T-helper 1 cell treated with Interleukin-12 subunit alpha and Interleukin-12 subunit beta and Interleukin-4 antibody, amounts not matched to agents 30 ng/mL and 1 ng/mL, for 36 hours (primary cell): ENCODE data around the gene CARD11. TPM values are rescaled to one million over a fixed set of nuclear protein-coding genes. Genes with fewer than 3 reads are reported as not detected.

Experiments used
- intact Hi-C: fragments of 100-400 bp; cut with micrococcal nuclease; formaldehyde crosslinking; loops from one replicate; pipeline ENCODE4 v1.15.1; 2024
- total RNA-seq: library from RNA; stranded (reverse); gene quantifications from 2 replicates; pipeline ENCODE4 v1.2.3, GENCODE V29; 2022

CARD11 gene
- total RNA-seq, 1 donor from 2014 or later: 143 TPM

DNA sequence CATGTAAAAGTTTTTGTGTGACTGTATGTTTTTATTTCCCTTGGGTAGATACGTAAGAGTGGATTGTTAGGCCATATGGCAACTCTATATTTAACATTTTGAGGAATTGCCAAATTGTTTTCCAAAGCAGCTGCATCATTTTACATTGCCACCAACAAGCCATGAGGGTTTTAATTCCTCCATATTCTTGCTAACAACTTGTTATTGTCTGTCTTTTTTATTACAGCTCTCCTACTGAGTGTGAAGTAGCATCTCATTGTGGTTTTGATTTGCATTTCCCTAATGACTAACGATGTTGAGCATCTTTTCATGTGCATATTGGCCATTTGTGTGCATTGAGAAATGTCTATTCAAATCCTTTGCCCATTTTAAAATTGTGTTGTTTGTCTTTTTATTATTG lies 94.9 kb downstream of the CARD11 start:
- intact Hi-C loops: no loop called here

DNA sequence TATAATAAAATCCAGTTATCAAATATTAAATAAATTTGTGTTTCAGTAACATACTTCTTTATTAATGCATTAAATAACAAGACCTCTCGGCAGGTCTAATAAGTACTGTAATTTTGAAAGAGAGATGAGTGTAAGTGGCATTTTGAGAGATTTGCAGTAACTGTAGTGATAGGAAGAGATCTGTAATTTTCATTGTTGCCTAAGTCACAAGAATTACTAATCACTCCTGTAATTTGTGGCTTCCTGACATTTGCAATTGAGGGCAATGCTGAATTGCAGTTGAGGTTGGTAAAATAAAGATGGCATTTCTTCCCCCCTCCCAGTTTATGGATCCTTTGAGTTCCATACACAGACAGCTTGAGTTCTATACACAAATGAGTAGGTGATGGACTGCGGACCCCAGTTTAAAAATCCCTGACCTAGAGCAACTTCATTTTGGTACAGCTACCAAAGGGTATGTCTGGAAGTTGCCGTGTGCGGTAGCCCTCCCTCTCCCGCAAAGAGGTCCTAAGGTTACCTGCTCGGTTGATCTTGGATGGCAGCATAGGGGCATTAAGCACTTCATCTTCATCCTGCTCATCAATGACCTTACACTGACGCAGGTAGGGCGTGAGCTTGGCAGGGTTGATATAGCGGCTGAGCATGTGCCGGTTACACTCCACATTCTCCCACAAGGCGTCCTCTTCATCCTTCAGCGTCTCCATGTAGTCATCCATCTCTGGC lies 96.4 kb downstream of the CARD11 start:
- intact Hi-C loops: no loop called here

DNA sequence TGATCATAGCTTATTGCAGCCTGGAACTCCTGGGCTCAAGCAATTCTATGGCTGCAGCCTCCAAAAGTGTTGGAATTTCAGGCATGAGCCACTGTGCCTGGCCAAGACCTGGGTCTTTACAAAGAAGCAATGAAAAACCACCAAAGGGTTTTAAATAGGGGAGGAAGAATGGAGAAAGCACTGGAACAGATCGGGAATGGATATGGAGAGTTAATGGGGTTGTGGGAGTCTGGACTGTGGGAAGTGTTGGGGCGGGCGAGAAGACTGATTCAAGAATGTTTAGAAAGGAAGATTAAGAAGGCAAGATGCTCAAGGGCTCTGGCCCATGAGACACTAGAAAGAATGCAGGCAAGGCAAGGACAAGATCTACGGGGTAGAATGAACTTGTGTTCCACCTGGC lies 98.5 kb downstream of the CARD11 start:
- intact Hi-C loops: no loop called here

DNA sequence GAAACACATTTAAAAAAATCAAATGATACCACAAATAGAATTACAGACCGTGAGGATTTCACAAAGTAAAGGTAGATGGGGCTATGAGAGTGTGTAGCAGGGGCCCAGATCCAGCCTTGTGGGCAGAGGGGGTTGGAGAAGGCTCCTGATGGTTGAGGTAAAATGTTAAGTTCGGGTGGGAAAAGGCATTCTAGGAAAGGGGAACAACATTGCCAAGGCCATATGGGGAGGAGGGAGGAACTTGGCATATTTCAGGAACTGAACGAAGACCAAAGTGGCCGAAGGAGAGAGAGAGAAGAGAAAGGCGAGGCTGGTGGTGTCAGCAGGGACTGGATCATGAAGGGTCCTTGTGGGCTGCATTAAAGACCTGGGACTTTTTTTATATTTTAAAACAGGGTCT lies 98.9 kb downstream of the CARD11 start:
- intact Hi-C loops: no loop called here

DNA sequence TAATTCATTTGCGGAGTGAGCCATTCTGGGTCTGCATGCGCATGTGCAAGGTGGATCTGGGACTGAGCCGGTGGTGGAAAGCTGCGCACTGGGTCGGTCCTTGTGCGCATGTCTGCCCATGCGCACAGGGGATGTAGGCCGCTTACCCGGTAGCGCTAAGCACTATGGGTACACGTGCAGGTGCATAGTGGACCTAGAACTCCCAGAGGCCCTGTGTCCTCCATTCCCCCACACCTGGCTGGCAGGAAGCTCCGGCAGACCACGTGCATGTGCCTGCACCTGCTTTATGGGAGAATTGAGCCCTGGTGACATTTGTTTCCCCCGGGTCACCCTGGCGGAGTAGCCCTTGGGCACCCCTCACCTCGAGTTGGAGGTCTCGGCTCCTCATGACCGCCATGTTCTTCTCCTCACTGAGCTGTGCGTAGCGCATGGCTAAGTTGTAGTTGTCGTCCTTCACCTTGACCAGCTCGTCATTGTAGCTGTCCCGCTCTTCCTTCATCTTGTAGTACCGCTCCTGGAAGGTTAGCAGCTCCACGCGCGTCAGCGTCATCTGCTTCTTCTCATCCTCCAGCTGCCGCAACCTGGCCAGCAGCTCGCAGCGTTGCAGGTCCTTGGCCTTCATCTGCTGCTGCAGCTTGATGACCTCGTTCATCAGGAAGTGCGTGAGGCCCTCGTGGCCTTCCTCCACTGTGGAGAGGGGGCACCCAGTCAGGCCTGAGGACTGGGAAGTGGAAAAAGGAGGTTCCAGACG lies 99.6 kb downstream of the CARD11 start:
- intact Hi-C loops: no loop called here

DNA sequence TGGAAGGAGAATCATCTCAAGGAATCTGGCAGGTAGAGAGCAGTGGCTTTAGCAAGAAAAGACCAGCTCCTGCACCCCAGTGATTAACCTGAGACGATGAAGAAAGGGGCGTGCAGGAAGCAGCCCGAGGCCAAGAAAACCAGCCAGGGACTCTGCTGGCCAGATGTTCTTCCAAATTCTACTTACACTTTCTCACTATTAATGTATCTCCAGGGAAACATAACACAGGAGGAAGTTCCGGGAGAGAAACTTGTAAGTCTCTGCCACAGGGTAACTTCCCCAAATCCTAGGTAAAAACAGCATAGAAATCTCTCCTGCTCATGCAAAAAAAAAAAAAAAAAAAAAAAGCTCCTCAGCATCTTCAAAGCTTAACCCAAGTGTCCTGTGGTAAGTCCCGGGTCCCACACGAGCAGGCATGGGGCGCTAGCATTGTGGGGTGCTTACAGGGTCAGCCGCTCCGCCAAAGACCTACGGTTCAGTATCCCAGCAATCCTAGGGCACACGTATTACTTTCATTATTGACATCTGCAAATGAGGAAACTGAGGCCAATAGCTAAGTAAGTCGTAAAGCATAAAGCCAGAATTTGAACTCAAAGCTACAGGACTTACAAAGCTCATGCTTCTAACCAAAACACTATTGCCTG lies 102.3 kb downstream of the CARD11 start:
- intact Hi-C loops: no loop called here

DNA sequence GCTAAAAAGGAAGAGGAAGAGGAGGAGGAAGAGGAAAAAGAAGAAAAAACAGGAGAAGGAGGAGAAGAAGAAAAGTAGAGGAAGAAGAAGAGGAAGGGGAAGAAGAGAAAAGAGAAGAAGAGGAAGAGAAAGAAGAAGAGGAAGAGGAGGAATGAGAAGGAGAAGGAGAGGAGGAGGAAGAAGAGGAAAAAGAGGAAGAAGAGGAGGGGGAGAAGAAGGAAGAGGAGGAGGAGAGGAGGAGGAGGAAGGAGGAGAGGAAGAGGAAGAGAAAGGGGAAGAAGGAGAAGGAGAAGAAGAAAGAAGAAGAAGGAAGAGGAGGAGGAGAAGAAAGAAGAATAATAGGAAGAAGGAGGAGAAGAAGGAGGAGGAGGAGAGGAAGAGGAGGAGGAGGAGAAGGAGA lies 103.2 kb downstream of the CARD11 start:
- intact Hi-C loops: no loop called here

DNA sequence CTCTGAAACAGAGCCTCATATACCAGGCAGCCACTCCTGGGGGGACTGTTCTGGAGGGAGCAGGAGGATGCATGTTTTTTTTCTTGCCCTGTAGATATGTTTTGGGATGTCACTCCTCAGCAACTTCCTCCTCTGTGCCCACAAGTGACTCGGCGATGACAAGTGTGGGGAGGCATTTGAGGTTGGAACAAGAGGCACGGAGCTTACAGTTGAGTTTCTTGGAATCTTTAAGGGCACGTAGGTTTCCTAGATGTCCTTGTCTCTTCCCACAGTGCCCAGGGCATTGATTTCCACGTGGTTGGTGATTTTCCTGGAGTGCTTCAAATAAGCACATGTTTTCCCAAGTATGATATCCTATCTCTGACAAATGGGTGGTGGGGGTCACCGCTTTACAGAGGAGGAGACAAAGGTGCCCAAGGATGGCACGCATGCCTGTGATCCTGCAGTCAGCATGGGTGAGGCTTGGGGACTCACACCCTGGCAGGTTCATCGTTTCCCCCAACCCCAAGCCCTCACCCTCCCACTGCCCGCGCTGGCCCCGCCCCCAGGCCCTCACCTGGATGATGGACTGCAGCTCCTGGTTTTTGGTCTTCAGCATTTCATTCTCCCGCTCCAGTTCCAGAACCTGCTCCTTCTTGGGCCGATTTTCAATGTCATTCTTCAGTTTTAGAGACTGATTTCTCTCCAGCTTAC lies 104.3 kb downstream of the CARD11 start:
- intact Hi-C loops: no loop called here

DNA sequence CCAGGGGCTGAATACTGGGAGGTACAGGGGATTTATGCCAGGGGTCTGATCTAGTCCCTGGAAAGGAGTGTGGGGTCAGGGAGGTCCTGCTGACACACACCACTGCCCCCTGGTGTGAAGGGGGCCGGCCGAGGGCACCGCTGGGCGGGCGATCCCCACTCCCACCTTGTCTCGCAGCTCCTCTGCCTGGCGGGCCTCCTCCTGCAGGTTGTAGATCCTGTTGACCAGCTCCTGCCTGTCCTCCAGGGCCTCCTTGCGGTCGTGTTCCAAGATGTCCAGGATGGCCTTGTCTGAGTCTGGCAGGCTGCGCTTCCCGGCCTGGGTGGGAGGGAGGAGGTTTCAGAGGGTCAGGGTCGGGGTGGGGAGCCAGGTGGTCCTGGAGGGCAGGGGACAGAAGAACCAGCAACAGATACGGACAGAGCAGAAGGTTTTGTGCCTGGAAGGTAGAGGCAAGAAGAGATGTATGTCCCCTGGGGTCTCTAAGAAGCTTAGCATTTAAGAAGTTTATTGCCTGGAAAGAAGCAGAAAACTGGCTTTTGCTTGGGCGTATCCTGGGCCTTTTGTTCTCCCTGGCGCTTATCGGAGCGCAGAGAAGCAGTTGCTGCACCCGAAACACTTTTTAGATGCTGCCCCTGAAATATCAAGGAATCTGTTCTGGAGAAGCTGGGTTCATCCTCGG lies 105.0 kb downstream of the CARD11 start:
- intact Hi-C loops: no loop called here

DNA sequence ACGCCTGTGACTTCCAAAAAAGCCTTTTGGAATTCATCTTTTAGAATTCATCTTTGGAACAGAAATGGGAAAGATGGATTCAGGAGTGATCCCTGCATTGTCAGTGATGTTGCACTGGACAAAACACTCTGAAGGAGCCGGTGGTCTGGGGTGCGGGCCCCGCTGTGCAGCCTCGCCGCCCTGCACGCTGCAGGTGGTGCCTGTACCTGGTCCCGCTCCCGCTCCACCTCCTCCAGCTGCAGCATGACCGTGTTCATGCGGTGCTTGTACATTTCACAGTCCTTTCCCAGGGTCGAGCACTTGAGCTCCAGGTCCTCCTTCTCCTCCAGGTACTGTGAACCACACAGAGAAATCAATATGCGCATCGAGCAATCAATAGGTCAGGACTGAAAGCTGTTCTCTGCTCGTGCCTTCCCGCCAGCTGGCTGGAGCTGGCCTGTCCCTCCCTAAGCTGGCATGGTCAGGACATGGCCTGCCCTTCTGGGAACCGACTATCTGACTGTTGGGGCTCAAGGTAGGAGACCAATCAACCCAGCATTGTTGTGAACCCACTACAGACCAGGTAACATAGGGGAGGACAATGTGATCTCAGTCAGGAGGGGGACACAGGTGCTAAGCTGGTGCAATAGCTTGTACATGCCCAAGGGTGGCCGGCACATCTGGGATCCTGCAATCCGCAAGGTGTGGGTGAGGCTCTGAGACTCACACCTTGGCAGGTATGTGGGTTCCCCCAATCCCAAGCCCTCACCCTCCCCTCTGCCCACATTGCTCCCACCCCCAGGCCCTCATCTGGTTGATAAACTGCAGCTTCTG lies 105.8 kb downstream of the CARD11 start:
- intact Hi-C loops: no loop called here

DNA sequence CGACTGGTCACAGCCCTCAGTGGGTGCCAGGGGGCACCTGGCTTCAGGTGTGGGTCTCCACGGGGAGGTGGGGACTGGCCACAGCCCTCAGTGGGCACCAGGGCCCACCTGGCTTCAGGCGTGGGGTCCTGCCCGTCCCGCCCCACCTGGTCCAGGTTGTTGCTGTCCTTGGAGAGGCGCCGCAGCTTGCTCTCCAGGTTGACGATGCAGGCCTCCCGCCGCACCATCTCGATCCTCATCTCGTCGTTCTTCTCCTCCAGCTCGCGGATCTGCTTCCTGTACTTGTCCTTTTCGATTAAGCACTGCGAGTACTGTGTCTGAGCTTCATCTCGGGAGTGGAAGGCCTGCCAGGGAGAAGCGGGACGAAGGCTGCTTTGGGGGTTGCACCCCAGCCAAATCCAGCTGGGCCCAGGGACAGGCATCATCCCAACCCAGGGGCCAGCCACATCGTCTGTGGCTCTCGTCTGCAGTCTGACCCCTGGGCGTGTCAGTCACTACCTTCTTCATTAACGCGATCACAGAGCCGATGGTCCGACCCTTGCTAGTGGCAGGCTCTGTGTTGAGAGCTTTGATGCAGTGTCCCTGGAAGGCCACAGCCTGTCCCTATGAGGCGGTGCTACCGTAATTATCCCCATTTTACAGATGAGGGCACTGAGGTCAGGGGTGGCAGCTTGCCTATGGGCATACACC lies 106.6 kb downstream of the CARD11 start:
- intact Hi-C loops: no loop called here

DNA sequence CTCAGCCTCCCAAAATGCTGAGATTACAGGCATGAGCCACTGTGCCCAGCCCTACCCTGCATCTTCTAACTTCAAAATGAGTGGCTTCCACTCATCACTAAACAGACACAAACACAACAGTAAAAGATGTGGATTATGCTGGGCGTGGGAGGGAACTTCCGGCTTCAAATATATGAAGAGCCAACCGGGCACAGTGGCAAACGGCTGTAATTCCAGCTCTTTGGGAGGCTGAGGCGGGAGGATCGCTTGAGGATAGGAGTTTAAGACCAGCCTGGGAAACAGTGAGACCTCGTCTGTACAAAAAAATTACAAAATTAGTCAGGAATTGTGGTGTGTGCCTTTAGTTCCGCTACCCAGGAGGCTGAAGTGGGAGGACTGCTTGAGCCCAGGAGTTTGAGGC lies 107.4 kb downstream of the CARD11 start:
- intact Hi-C loops: no loop called here

DNA sequence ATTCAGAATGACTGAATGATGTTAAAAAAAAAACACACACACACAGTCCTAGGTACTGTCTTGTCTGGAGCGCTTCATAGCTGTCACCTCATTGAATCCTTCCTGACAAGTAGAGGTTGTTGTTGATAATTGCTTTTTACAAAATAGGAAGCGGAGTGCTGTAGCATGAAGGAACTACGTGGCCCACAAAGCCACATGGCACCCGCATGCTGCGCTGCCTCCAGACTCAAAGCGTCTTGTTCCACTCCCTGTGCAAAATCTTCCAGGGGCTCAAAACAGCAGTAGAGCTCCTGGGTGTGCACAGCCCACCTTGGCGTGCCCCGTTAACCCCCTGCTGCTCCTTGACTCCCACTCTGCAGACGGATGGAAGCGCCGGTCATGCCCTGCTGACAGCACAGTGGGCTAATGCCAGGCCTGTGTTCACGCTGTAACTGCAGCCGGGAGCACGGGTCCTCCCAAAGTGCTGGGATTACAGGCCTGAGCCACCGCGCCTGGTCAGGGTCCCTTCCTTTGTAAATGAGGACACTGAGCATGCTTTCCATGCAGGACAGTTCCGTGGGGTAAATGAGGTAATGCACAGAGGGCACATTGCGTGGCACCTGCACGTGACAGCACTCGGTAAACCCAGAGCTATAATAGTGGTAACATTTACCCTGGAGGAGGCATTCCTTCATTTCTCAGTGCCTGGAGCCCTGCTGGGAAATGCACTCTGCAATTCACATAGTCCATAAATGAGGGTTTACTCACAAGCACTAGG lies 108.5 kb downstream of the CARD11 start:
- intact Hi-C loops: no loop called here

DNA sequence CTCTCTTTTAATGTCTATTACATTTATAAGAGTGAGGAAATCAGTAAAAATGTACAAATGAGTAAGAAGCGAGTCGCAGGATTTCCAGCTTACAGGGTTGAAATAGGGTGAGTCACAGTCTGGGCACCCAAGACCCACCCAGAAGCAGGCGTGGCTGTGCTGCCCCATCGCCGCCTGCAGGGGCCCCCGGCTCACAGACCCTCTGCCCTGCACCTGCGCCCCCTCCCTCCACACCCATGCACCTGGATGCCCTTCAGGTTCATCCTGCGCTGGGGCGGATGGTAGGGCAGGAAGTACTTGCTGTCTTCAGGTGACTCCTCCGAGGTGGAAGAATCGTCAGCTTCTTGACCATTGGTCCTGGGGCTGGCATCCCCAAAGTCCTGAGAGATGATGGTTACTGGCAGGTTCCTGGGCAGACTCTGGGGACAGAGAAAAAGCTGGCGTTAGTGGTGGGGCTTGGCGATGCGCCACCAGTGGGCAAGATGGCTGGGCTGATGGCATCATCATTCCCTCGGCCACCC lies 109.4 kb downstream of the CARD11 start:
- intact Hi-C loops: no loop called here

DNA sequence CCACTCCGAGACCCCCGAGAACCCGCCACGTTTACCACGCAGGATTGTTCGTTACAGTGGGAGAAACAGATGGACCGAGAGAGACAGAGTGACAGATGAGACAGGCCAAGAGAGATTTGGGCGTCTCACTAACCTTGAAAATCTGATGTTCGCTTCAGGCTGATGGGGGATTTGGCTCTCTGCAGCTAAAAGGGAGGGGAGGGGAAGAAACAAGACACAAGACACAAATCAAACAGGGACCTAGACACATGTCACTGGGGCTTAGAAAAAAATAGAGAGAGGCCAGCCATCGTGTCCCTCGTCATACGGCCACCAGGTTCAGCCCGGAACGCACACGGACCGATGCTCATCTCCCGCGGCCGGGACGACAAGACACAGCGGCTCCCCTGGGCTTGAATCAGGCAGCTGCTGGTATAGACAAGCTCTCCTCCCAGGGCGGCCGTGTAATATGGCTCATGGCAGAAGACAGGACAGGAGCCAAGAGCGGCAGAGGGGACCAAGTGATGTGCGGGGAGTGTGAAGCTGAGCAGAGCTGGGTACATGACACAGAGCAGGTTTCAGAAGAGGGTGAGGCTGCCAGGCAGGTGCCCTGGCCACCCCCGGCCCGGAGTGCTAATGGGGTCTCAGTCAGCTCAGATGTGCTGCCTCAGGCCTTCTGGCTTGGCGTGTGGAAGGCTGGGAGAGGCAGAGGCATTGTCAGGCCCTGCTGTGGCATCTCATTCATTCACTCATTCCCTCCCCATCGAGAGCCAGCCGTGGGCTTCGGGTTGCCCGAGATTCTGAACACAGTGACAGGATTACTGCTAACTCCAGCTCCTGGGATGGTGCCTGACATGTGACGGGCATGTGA lies 111.0 kb downstream of the CARD11 start:
- intact Hi-C loops: no loop called here

DNA sequence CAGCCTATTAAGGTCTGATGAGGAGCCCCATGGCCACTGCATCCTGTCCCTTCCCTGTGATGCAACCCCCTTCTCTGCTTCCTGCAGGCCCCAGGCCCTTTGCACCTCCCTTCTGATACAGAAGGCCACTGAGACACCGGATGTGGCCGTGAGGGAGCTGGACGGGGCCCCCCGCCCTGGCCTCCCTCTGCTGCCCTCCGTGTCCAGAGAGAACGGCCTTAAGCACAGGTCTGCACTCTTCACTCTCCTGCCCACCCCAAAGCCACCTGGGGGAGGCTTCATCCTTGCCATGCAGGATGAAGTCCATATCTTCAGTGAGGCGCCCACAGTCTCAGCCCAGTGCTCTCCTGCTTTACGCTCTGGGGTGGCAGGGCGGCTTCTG lies 112.6 kb downstream of the CARD11 start:
- intact Hi-C loops: no loop called here

DNA sequence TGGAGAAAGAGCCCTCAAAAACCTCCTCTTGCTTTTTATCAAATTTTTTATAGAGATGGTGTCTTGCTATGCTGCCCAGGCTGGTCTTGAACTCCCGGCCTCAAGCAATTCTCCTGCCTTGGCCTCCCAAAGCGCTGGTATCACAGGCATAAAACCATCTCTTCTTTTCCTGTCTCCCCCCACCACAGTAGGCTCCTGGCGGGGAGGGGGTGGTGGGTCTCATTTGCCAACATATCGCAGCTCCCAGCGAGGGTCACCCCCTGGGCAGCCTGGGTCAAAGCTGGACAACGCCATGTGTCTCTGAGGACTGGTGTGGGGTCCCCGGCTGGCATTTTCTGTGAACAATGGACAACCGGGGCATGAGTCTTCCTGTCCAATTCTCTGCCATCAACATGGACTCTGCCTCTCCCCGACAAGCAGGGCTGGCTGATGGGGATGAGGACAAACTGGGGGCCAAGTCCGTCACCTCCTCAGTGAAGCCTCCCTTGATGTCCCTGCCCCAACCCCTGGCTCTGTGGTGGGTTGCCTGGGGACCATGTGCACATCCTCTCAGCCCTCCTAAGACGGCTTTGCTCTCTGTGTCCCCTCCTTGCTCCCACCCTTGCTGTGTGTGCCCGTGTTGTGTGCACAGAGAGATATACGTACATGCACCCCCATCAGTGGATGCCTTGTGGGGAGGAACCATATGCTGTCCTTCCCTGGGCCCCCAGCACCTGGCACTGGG lies 113.2 kb downstream of the CARD11 start:
- intact Hi-C loops: no loop called here
